HCT116 (cell line): ENCODE results near the gene SPA17. TPM values are rescaled to one million over a fixed set of nuclear protein-coding genes. Genes with fewer than 3 reads are reported as not detected.

ENCODE experiments used
- ATAC-seq: fragments of 200-7000 bp; cut with Tn5 transposase; 2 replicates; pipeline ENCODE4 v1.9.1; 2020; ENCODE audit warnings: mild to moderate bottlenecking, moderate library complexity
- Bru-seq: library from RNA; stranded (reverse); fragments of 400-500 nt; gene quantifications from one replicate; lab custom pipeline; 2021; lab: Mats Ljungman, UMichigan
- BruChase-seq, 2 experiments: library from RNA; stranded (reverse); fragments of 400-500 nt; gene quantifications; one replicate each; lab custom pipeline; 2021; lab: Mats Ljungman, UMichigan
- BruUV-seq: library from RNA; stranded (reverse); fragments of 400-500 nt; replicated peaks from 2 replicates; lab custom pipeline; 2021; lab: Mats Ljungman, UMichigan
- CTCF ChIA-PET: fragments of 300-600 bp; sonication (Branson Sonifier 250); formaldehyde crosslinking; loops from one replicate; lab custom pipeline; 2021; ENCODE audit warnings: antibody characterized with exemption; lab: Charles Lee
- POLR2A ChIA-PET: fragments of 300-600, 350-600 bp; sonication (Branson Sonifier 250); formaldehyde crosslinking; loops from one replicate; lab custom pipeline; 2021; ENCODE audit warnings: antibody characterized with exemption; lab: Charles Lee
- RAD21 ChIA-PET, 2 experiments: fragments of 300-600 bp; sonication (Branson Sonifier 250); formaldehyde crosslinking; loops; one replicate each; lab custom pipeline; 2023; ENCODE audit warnings: low total read pairs in 2 of 2; ENCODE audit not compliant: uncharacterized antibody in 2 of 2, unreplicated experiment in 2 of 2, low non-redundant PET in 1 of 2; lab: Charles Lee
- DNase-seq: peaks from one replicate; pipeline ENCODE4 v3.0.0-alpha.2; 2010; ENCODE audit warnings: low read depth, low spot score
- H2AFZ ChIP-seq: fragments of 200-600 bp; shearing (Covaris generic), sonication (generic); 2 replicates; pipeline ENCODE4 v1.6.1; 2017; ENCODE audit warnings: low read depth, mixed run types, mixed read lengths, antibody characterized with exemption, low read length; ENCODE audit not compliant: poor library complexity, severe bottlenecking
- H3K27ac ChIP-seq: 2 replicates; pipeline ENCODE4 v1.5.1; 2012; ENCODE audit warnings: low read depth, low read length
- H3K27me3 ChIP-seq: fragments of 200-600 bp; sonication (generic); 2 replicates; pipeline ENCODE4 v1.6.1; 2016; ENCODE audit warnings: mixed run types, low read length, mixed read lengths; ENCODE audit not compliant: insufficient read depth
- H3K36me3 ChIP-seq, 2 experiments: fragments of 200-500 bp in 1 of 2; fragments of 200-600 bp in 1 of 2; sonication (Bioruptor generic) in 1 of 2; sonication (generic) in 1 of 2; 2 replicates each; pipeline versions ENCODE4 v1.5.1 to v1.6.1; 2014 to 2016; ENCODE audit warnings: low read length in 2 of 2, inconsistent platforms in 1 of 2, mixed read lengths in 1 of 2, mixed run types in 1 of 2; ENCODE audit not compliant: insufficient read depth in 2 of 2, control insufficient read depth in 1 of 2
- H3K4me1 ChIP-seq, 2 experiments: fragments of 200-600 bp in 1 of 2; sonication (generic) in 1 of 2; 2 replicates each; pipeline versions ENCODE4 v1.5.1 to v1.6.1; 2012 to 2017; ENCODE audit warnings: low read length in 2 of 2, inconsistent platforms in 1 of 2, mild to moderate bottlenecking in 1 of 2, mixed read lengths in 1 of 2, mixed run types in 1 of 2, moderate library complexity in 1 of 2; ENCODE audit not compliant: insufficient read depth in 2 of 2, control insufficient read depth in 1 of 2
- H3K4me2 ChIP-seq: fragments of 200-600 bp; sonication (generic); 2 replicates; pipeline ENCODE4 v1.6.1; 2017; ENCODE audit warnings: mixed run types, low read length, mixed read lengths
- H3K4me3 ChIP-seq, 2 experiments: fragments of 200-600 bp in 1 of 2; sonication (generic) in 1 of 2; replicated peaks in 1 of 2; 2 replicates each; pipeline ENCODE4 v1.5.1; 2011 to 2016; ENCODE audit warnings: low read length in 2 of 2, control low read depth in 1 of 2, low read depth in 1 of 2, mild to moderate bottlenecking in 1 of 2, mixed read lengths in 1 of 2, mixed run types in 1 of 2
- H3K79me2 ChIP-seq: fragments of 200-600 bp; sonication (generic); 2 replicates; pipeline ENCODE4 v1.6.1; 2017; ENCODE audit warnings: mild to moderate bottlenecking, mixed run types, low read length, moderate library complexity, mixed read lengths; ENCODE audit not compliant: insufficient read depth
- H3K9ac ChIP-seq: fragments of 200-600 bp; sonication (generic); 2 replicates; pipeline ENCODE4 v1.6.1; 2016; ENCODE audit warnings: low read length, mixed read lengths
- H3K9me2 ChIP-seq: fragments of 200-600 bp; sonication (generic), shearing (Covaris generic); 2 replicates; pipeline ENCODE4 v1.6.1; 2017; ENCODE audit warnings: mixed run types, mild to moderate bottlenecking, moderate library complexity; ENCODE audit not compliant: insufficient read depth
- H3K9me3 ChIP-seq, 2 experiments: fragments of 200-500 bp in 1 of 2; fragments of 200-600 bp in 1 of 2; sonication (Bioruptor generic) in 1 of 2; sonication (generic) in 1 of 2; 2 replicates each; pipeline ENCODE4 v1.6.1; 2014 to 2017; ENCODE audit warnings: low read length in 2 of 2, mixed read lengths in 2 of 2, inconsistent platforms in 1 of 2, low read depth in 1 of 2, mild to moderate bottlenecking in 1 of 2, mixed run types in 1 of 2, moderate library complexity in 1 of 2; ENCODE audit not compliant: control insufficient read depth in 1 of 2, insufficient read depth in 1 of 2
- H4K20me1 ChIP-seq: fragments of 200-600 bp; sonication (generic), shearing (Covaris generic); 2 replicates; pipeline ENCODE4 v1.6.1; 2017; ENCODE audit warnings: mixed run types, mild to moderate bottlenecking, moderate library complexity; ENCODE audit not compliant: insufficient read depth
- ATF3 ChIP-seq: IDR thresholded peaks from 2 replicates; pipeline ENCODE4 v1.6.1; 2012
- CTCF ChIP-seq, 3 experiments: fragments of 200-600 bp in 1 of 3; sonication (generic) in 1 of 3; IDR thresholded peaks in 2 of 3; conservative IDR thresholded peaks in 1 of 3; 2 replicates each; pipeline ENCODE4 v1.5.1; 2012 to 2017; ENCODE audit warnings: low read depth in 2 of 3, low read length in 2 of 3, antibody characterized with exemption in 1 of 3, borderline replicate concordance in 1 of 3, control low read depth in 1 of 3, mild to moderate bottlenecking in 1 of 3, mixed read lengths in 1 of 3, mixed run types in 1 of 3, moderate library complexity in 1 of 3; ENCODE audit not compliant: insufficient read depth in 1 of 3
- EGR1 ChIP-seq: IDR thresholded peaks from 2 replicates; pipeline ENCODE4 v1.6.1; 2012; ENCODE audit warnings: low read depth
- ELF1 ChIP-seq: IDR thresholded peaks from 2 replicates; pipeline ENCODE4 v1.6.1; 2012; ENCODE audit warnings: low read depth, borderline replicate concordance
- EZH2phosphoT487 ChIP-seq: fragments of 200-600 bp; IDR thresholded peaks from 2 replicates; pipeline ENCODE4 v1.6.1; 2018; ENCODE audit warnings: antibody characterized with exemption, borderline replicate concordance
- MAX ChIP-seq: IDR thresholded peaks from 2 replicates; pipeline ENCODE4 v1.6.1; 2012
- POLR2A ChIP-seq: IDR thresholded peaks from 2 replicates; pipeline ENCODE4 v1.7.0; 2011; ENCODE audit warnings: borderline replicate concordance; ENCODE audit not compliant: insufficient read depth, insufficient read length; ENCODE audit errors: extremely low read depth
- POLR2AphosphoS5 ChIP-seq: IDR thresholded peaks from 2 replicates; pipeline ENCODE4 v1.6.1; 2011; ENCODE audit warnings: mild to moderate bottlenecking, low read depth, low read length, moderate library complexity
- SIN3A ChIP-seq: IDR thresholded peaks from 2 replicates; pipeline ENCODE4 v1.6.1; 2012; ENCODE audit warnings: low read depth
- SP1 ChIP-seq: IDR thresholded peaks from 2 replicates; pipeline ENCODE4 v1.6.1; 2012; ENCODE audit warnings: low read depth
- YY1 ChIP-seq: IDR thresholded peaks from 2 replicates; pipeline ENCODE4 v1.6.1; 2011; ENCODE audit warnings: low read length, low read depth, moderate library complexity, mild to moderate bottlenecking; ENCODE audit not compliant: insufficient replicate concordance; ENCODE audit errors: extremely low read depth
- ZBTB33 ChIP-seq: IDR thresholded peaks from 2 replicates; pipeline ENCODE4 v1.6.1; 2011; ENCODE audit warnings: mild to moderate bottlenecking, low read length, moderate library complexity; ENCODE audit not compliant: insufficient replicate concordance; ENCODE audit errors: extremely low read depth
- ZFX ChIP-seq: fragments of 450-650 bp; IDR thresholded peaks from 2 replicates; pipeline ENCODE4 v1.6.1; 2017
- intact Hi-C: fragments of 100-400 bp; cut with micrococcal nuclease; formaldehyde crosslinking; loops from 2 replicates; pipeline ENCODE4 v1.10.0; 2022
- long read RNA-seq: library from polyadenylated mRNA; unstranded; transcript quantifications from one replicate; pipeline ENCODE4 v2.0.0, GENCODE V29; 2021; ENCODE audit not compliant: unreplicated experiment
- polyA plus RNA-seq: library from polyadenylated mRNA; unstranded; fragments of >200 nt; gene quantifications from 2 replicates; pipeline ENCODE4 v1.2.1, GENCODE V29; 2012; ENCODE audit warnings: missing spikeins
- total RNA-seq: library from RNA; stranded (reverse); gene quantifications from one replicate; pipeline ENCODE4 v1.2.1, GENCODE V29; 2021; ENCODE audit not compliant: unreplicated experiment

Gene SPA17
- total RNA-seq, result 12.9 TPM
- 11.5 and 11.8 TPM in 2 replicates for polyA plus RNA-seq
- percentile 54 among the genes with signal in this experiment for Bru-seq, nascent RNA
- BruChase-seq, experiment 1, labeled RNA remaining after a 6-hour chase, result percentile 71 among the genes with signal in this experiment
- percentile 55 among the genes with signal in this experiment for BruChase-seq, experiment 2, labeled RNA remaining after a 2-hour chase
- long read RNA-seq, transcript SPA17-201 (5 exons, 853 nt), result major isoform, 8 of 13 reads
- long read RNA-seq, partial matches to known transcripts, result 3 of 13 reads
- long read RNA-seq, other reads (novel, unspliced or antisense), result 2 of 13 reads

- Histone ChIP-seq H3K4me3 (peak within 1 kb of the TSS; percentile 75 to 90), H3K9ac (peak within 1 kb of the TSS; percentile 88), H4K20me1 (no peaks in the 10 kb centered on the region), H3K9me3 (no peaks in the 10 kb centered on the region), H3K4me1 (peaks cover 3 to 20% of the 10 kb centered on the region in 2 experiments; a peak in 3 of 4 replicates), H3K4me2 (peak within 1 kb of the TSS; percentile 85), H2AFZ (peak within 1 kb of the TSS; percentile 59), H3K27ac (peak within 1 kb of the TSS; percentile 69), H3K27me3 (no peaks in the 10 kb centered on the region), H3K9me2 (no peaks in the 10 kb centered on the region), H3K79me2 (no peaks in the 10 kb centered on the region), H3K36me3 (no peaks in the 10 kb centered on the region)
- peak; percentile 94 for ATAC-seq
- peak; percentile 94 for DNase-seq
- intact Hi-C loops, result no loop called here
- ChIA-PET RAD21 (interaction anchor here in 1 of 2 experiments (0.6 to 1.0 kb wide), 3 partner anchors 89 to 100 kb away, joined by 3 to 5 read pairs (median 4); partner anchors contain the start of gene ESAM), CTCF (interaction anchor here (0.7 to 1.7 kb wide), 4 partner anchors 74 to 163 kb away, joined by 3 to 6 read pairs (median 4); no protein-coding TSS in a partner anchor), POLR2A (interaction anchor here (1.0 kb wide), 1 partner anchor 10 kb away, joined by 3 read pairs; no protein-coding TSS in a partner anchor)
- TF ChIP-seq ZBTB33, result peak; percentile 93
- TF ChIP-seq ELF1, result peak; percentile 51; the same call in 1 of the 2 replicates
- peak; percentile 97 for TF ChIP-seq POLR2AphosphoS5
- peak; percentile 70 for TF ChIP-seq ZFX
- no peak for TF ChIP-seq CTCF (IDR thresholded peaks at IDR 0.05 in 2 of 3, conservative IDR thresholded peaks at IDR 0.05 in 1 of 3; ENCODE audit: borderline replicate concordance in 1 of 3, insufficient read depth in 1 of 3, low read depth in 2 of 3, low read length in 2 of 3)
- TF ChIP-seq MAX, result peak; percentile 70; the same call in 1 of the 2 replicates
- no peak for TF ChIP-seq EZH2phosphoT487
- TF ChIP-seq EGR1, result peak; percentile 87
- TF ChIP-seq ATF3, result no peak
- peak; percentile 55 for TF ChIP-seq POLR2A
- TF ChIP-seq SIN3A, result peak; percentile 57; the same call in 1 of the 2 replicates
- peak; percentile 83 for TF ChIP-seq SP1
- TF ChIP-seq YY1, result peak; percentile 68
- TSS peak; percentile 77 for BruUV-seq
These were observed at the start of gene SPA17, which contains the start of gene SIAE for GRCh38 chr11:124673333-124674167. Gene SPA17, plus strand, starts transcription at chr11:124673904. Its CDS starts 1,361 bp downstream, at chr11:124675265. Gene SIAE, minus strand, starts transcription at chr11:124673739. Its CDS starts 31 bp downstream, at chr11:124673708.
